Measurements from ENCODE around the gene PYGB.
"Not testable (repeated sequence)": the region's sequence is repeated elsewhere in the genome, so short reads cannot be mapped to it uniquely, and the experiment has no call there.

PYGB gene

GRCh38 chr20:25222461-25223178 is 25.3 kb upstream of the PYGB start:
- H3K27ac Mint-ChIP-seq = no peak overlapping the region
- H3K4me3 Mint-ChIP-seq = no peak overlapping the region
- H3K27me3 Mint-ChIP-seq = no peaks in the 10 kb centered on the region
- H3K9me3 Mint-ChIP-seq = no peaks in the 10 kb centered on the region
- no peaks in the 10 kb centered on the region for H3K4me1 Mint-ChIP-seq
- H3K36me3 Mint-ChIP-seq = peaks cover 2% of the 10 kb centered on the region

GRCh38 chr20:25223179-25223661 is 24.7 kb upstream of the PYGB start:
- no peaks in the 10 kb centered on the region for H3K4me1 Mint-ChIP-seq
- no peak overlapping the region for H3K4me3 Mint-ChIP-seq
- no peaks in the 10 kb centered on the region for H3K27me3 Mint-ChIP-seq
- H3K9me3 Mint-ChIP-seq = no peaks in the 10 kb centered on the region
- H3K36me3 Mint-ChIP-seq = no peaks in the 10 kb centered on the region
- H3K27ac Mint-ChIP-seq = no peak overlapping the region

- Mint-ChIP-seq H3K9me3 (no peaks in the 10 kb centered on the region), H3K27ac (no peak overlapping the region), H3K4me3 (no peak overlapping the region), H3K36me3 (no peaks in the 10 kb centered on the region), H3K4me1 (no peaks in the 10 kb centered on the region), H3K27me3 (no peaks in the 10 kb centered on the region)
These were observed 23.8 kb upstream of the PYGB start for GRCh38 chr20:25223765-25224720.

- H3K36me3 Mint-ChIP-seq = no peaks in the 10 kb centered on the region
- no peaks in the 10 kb centered on the region for H3K27me3 Mint-ChIP-seq
- no peaks in the 10 kb centered on the region for H3K4me1 Mint-ChIP-seq
- H3K9me3 Mint-ChIP-seq = no peaks in the 10 kb centered on the region
- no peak overlapping the region for H3K4me3 Mint-ChIP-seq
- H3K27ac Mint-ChIP-seq = no peak overlapping the region
These were observed 22.9 kb upstream of the PYGB start for GRCh38 chr20:25224941-25225340.

- Mint-ChIP-seq H3K27me3 (no peaks in the 10 kb centered on the region), H3K4me1 (no peaks in the 10 kb centered on the region), H3K36me3 (no peaks in the 10 kb centered on the region), H3K4me3 (no peak overlapping the region), H3K27ac (no peak overlapping the region), H3K9me3 (no peaks in the 10 kb centered on the region)
These were observed 22.0 kb upstream of the PYGB start for GRCh38 chr20:25225642-25226432.

- Mint-ChIP-seq H3K27ac (no peak overlapping the region), H3K4me3 (no peak overlapping the region), H3K9me3 (no peaks in the 10 kb centered on the region), H3K4me1 (no peaks in the 10 kb centered on the region), H3K27me3 (no peaks in the 10 kb centered on the region), H3K36me3 (no peaks in the 10 kb centered on the region)
These were observed 21.2 kb upstream of the PYGB start for GRCh38 chr20:25226433-25227316.

- Mint-ChIP-seq H3K36me3 (no peaks in the 10 kb centered on the region), H3K4me3 (no peak overlapping the region), H3K9me3 (no peaks in the 10 kb centered on the region), H3K27me3 (no peaks in the 10 kb centered on the region), H3K27ac (no peak overlapping the region), H3K4me1 (no peaks in the 10 kb centered on the region)
These were observed 20.5 kb upstream of the PYGB start for GRCh38 chr20:25227317-25227831.

- H3K4me3 Mint-ChIP-seq = no peak overlapping the region
- no peaks in the 10 kb centered on the region for H3K36me3 Mint-ChIP-seq
- H3K4me1 Mint-ChIP-seq = no peaks in the 10 kb centered on the region
- no peak overlapping the region for H3K27ac Mint-ChIP-seq
- H3K27me3 Mint-ChIP-seq = no peaks in the 10 kb centered on the region
- no peaks in the 10 kb centered on the region for H3K9me3 Mint-ChIP-seq
These were observed 18.3 kb upstream of the PYGB start for GRCh38 chr20:25229486-25230165.

- H3K4me3 Mint-ChIP-seq = no peak overlapping the region
- H3K4me1 Mint-ChIP-seq = no peaks in the 10 kb centered on the region
- no peaks in the 10 kb centered on the region for H3K36me3 Mint-ChIP-seq
- H3K27ac Mint-ChIP-seq = no peak overlapping the region
- H3K9me3 Mint-ChIP-seq = no peaks in the 10 kb centered on the region
- H3K27me3 Mint-ChIP-seq = no peaks in the 10 kb centered on the region
These were observed 17.6 kb upstream of the PYGB start for GRCh38 chr20:25230166-25230831.

- Mint-ChIP-seq H3K27ac (no peak overlapping the region), H3K27me3 (peaks cover 2% of the 10 kb centered on the region), H3K9me3 (no peaks in the 10 kb centered on the region), H3K4me3 (no peak overlapping the region), H3K36me3 (no peaks in the 10 kb centered on the region), H3K4me1 (peaks cover 10% of the 10 kb centered on the region)
These were observed 14.7 kb upstream of the PYGB start for GRCh38 chr20:25233016-25233772.

GRCh38 chr20:25234009-25234849 is 13.7 kb upstream of the PYGB start:
- not testable (repeated sequence) for H3K27me3 Mint-ChIP-seq

GRCh38 chr20:25236450-25237304 is 11.2 kb upstream of the PYGB start:
- Mint-ChIP-seq H3K36me3 (no peaks in the 10 kb centered on the region), H3K4me3 (no peak overlapping the region), H3K27me3 (peaks cover 4% of the 10 kb centered on the region), H3K27ac (no peak overlapping the region), H3K4me1 (peaks cover 19% of the 10 kb centered on the region), H3K9me3 (no peaks in the 10 kb centered on the region)

More at GRCh38 chr20:25234009-25234849, 13.7 kb upstream of the PYGB start:
- Mint-ChIP-seq H3K4me1 (peaks cover 19% of the 10 kb centered on the region), H3K27ac (peak overlapping the region; percentile 52)
- H3K9me3 Mint-ChIP-seq, H3K36me3 Mint-ChIP-seq, H3K4me3 Mint-ChIP-seq: not testable (repeated sequence)
